Breast epithelium (tissue), 3 donors: ENCODE measurements around the gene PIK3CB.

Experiments used
- CTCF ChIP-seq, 3 donors: fragments of 450-650 bp; IDR thresholded peaks; one replicate each; pipeline ENCODE4 v1.5.1; 2016 to 2017; ENCODE audit warnings: antibody characterized with exemption in 3 of 3, mild to moderate bottlenecking in 3 of 3, moderate library complexity in 3 of 3
- POLR2A ChIP-seq: fragments of 450-650 bp; IDR thresholded peaks from one replicate; pipeline ENCODE4 v1.6.1; 2016; ENCODE audit warnings: antibody characterized with exemption, mild to moderate bottlenecking, moderate library complexity

- TF ChIP-seq CTCF (IDR thresholded peaks at IDR 0.05) = no peak
- no peak for TF ChIP-seq POLR2A
Observed at GRCh38 chr3:138797508-138798038, 37.2 kb downstream of the PIK3CB start.
